GM21529 (cell line): ENCODE data around the gene PSME3IP1.
"Not testable (repeated sequence)": the region's sequence is repeated elsewhere in the genome, so short reads cannot be mapped to it uniquely, and the experiment has no call there.

ENCODE experiments used
- ATAC-seq: cut with Tn5 transposase; IDR thresholded peaks from one replicate; pipeline ENCODE4 v1.9.1; 2021; ENCODE audit not compliant: unreplicated experiment

The PSME3IP1 gene

GRCh38 chr16:57185945-57186871, at the start of gene PSME3IP1, which contains the start of gene RSPRY1:
PSME3IP1 (minus strand) TSS chr16:57186039; CDS start chr16:57173854, 12,185 bp downstream.
RSPRY1 (plus strand) TSS chr16:57186329; CDS start chr16:57204659, 18,330 bp downstream.
- peak; percentile 88 for ATAC-seq

GRCh38 chr16:57235128-57236021, 49.5 kb upstream of the PSME3IP1 start:
- no peak for ATAC-seq

GRCh38 chr16:57234707-57235092, 48.9 kb upstream of the PSME3IP1 start:
- ATAC-seq, result no peak

- no peak for ATAC-seq
These were observed 48.3 kb upstream of the PSME3IP1 start for GRCh38 chr16:57233944-57234706.

GRCh38 chr16:57231821-57232350, 46.0 kb upstream of the PSME3IP1 start:
- no peak for ATAC-seq

- ATAC-seq, result no peak
These were observed 43.2 kb upstream of the PSME3IP1 start for GRCh38 chr16:57229079-57229478.

- ATAC-seq, result no peak
These were observed 41.1 kb upstream of the PSME3IP1 start for GRCh38 chr16:57226701-57227621.

- no peak for ATAC-seq
These were observed 40.1 kb upstream of the PSME3IP1 start for GRCh38 chr16:57225978-57226377.

- no peak for ATAC-seq
These were observed 39.0 kb upstream of the PSME3IP1 start for GRCh38 chr16:57224651-57225335.

GRCh38 chr16:57223057-57223456, 37.2 kb upstream of the PSME3IP1 start:
- ATAC-seq, result no peak

- no peak for ATAC-seq
These were observed 31.1 kb upstream of the PSME3IP1 start for GRCh38 chr16:57216968-57217367.

GRCh38 chr16:57213462-57213861, 27.6 kb upstream of the PSME3IP1 start:
- no peak for ATAC-seq

- ATAC-seq, result no peak
These were observed 23.9 kb upstream of the PSME3IP1 start for GRCh38 chr16:57209780-57210179.

- ATAC-seq, result no peak
These were observed 23.1 kb upstream of the PSME3IP1 start for GRCh38 chr16:57208926-57209325.

- ATAC-seq, result no peak
These were observed 18.8 kb upstream of the PSME3IP1 start for GRCh38 chr16:57204675-57205074.

GRCh38 chr16:57203451-57203850, 17.6 kb upstream of the PSME3IP1 start:
- ATAC-seq, result no peak

- ATAC-seq, result no peak
These were observed 16.5 kb upstream of the PSME3IP1 start for GRCh38 chr16:57202095-57202886.

- ATAC-seq, result not testable (repeated sequence)
These were observed 15.1 kb upstream of the PSME3IP1 start for GRCh38 chr16:57200926-57201325.
